OCI-LY7 (cell line): ENCODE results near the gene GALNT9. TPM values are rescaled to one million over a fixed set of nuclear protein-coding genes. Genes with fewer than 3 reads are reported as not detected.

Experiments
- BruUV-seq: library from RNA; stranded (reverse); fragments of 400-500 nt; replicated peaks from 2 replicates; lab custom pipeline; 2021; lab: Mats Ljungman, UMichigan
- CTCF ChIA-PET: fragments of 300-600 bp; sonication (Branson Sonifier 250); formaldehyde crosslinking; loops from one replicate; lab custom pipeline; 2022; ENCODE audit warnings: antibody characterized with exemption; ENCODE audit not compliant: unreplicated experiment; lab: Charles Lee
- POLR2A ChIA-PET: fragments of 300-600 bp; sonication (Branson Sonifier 250); formaldehyde crosslinking; loops from one replicate; lab custom pipeline; 2022; ENCODE audit warnings: antibody characterized with exemption; lab: Charles Lee
- DNase-seq: peaks from one replicate; pipeline ENCODE4 v3.0.0-alpha.2; 2015; ENCODE audit warnings: low spot score
- H2AFZ ChIP-seq: fragments of 200-600 bp; sonication (generic), shearing (Covaris generic); 2 replicates; pipeline ENCODE4 v1.6.1; 2014; ENCODE audit warnings: mild to moderate bottlenecking, antibody characterized with exemption, low read length, moderate library complexity
- H3K27ac ChIP-seq: fragments of 200-600 bp; sonication (generic); 2 replicates; pipeline ENCODE4 v1.5.1; 2014; ENCODE audit warnings: mixed run types, low read depth, mild to moderate bottlenecking, moderate library complexity, low read length, inconsistent platforms; ENCODE audit not compliant: poor library complexity, severe bottlenecking
- H3K36me3 ChIP-seq: fragments of 200-600 bp; sonication (generic); 2 replicates; pipeline ENCODE4 v1.6.1; 2014; ENCODE audit warnings: mild to moderate bottlenecking, antibody characterized with exemption, low read length, moderate library complexity, mixed read lengths; ENCODE audit not compliant: insufficient read depth
- H3K4me1 ChIP-seq: fragments of 200-600 bp; sonication (generic); 2 replicates; pipeline ENCODE4 v1.5.1; 2014; ENCODE audit warnings: mild to moderate bottlenecking, low read length; ENCODE audit not compliant: insufficient read depth, poor library complexity, severe bottlenecking
- H3K4me2 ChIP-seq: fragments of 200-600 bp; sonication (generic); 2 replicates; pipeline ENCODE4 v1.6.1; 2014; ENCODE audit warnings: mild to moderate bottlenecking, low read length
- H3K4me3 ChIP-seq: fragments of 200-600 bp; sonication (generic); 2 replicates; pipeline ENCODE4 v1.5.1; 2014; ENCODE audit warnings: mild to moderate bottlenecking, low read depth, low read length; ENCODE audit not compliant: poor library complexity, severe bottlenecking
- H3K79me2 ChIP-seq: fragments of 200-600 bp; sonication (generic); 2 replicates; pipeline ENCODE4 v1.6.1; 2016; ENCODE audit warnings: low read depth, mild to moderate bottlenecking, low read length, moderate library complexity, mixed read lengths; ENCODE audit not compliant: insufficient read depth
- H3K9me2 ChIP-seq: fragments of 200-600 bp; sonication (generic); 2 replicates; pipeline ENCODE4 v1.6.1; 2016; ENCODE audit warnings: mild to moderate bottlenecking, low read length, mixed read lengths; ENCODE audit not compliant: insufficient read depth
- H3K9me3 ChIP-seq: fragments of 200-600 bp; sonication (generic); 2 replicates; pipeline ENCODE4 v1.6.1; 2014; ENCODE audit warnings: mild to moderate bottlenecking, mixed run types, low read length, mixed read lengths
- H4K20me1 ChIP-seq: fragments of 200-600 bp; sonication (generic); 2 replicates; pipeline ENCODE4 v1.6.1; 2014; ENCODE audit warnings: mild to moderate bottlenecking, antibody characterized with exemption, low read length, moderate library complexity, mixed read lengths; ENCODE audit not compliant: insufficient read depth
- EZH2phosphoT487 ChIP-seq: fragments of 200-600 bp; sonication (generic); IDR thresholded peaks from 2 replicates; pipeline ENCODE4 v1.6.1; 2018; ENCODE audit warnings: low read depth, borderline replicate concordance, mild to moderate bottlenecking, mixed run types, antibody characterized with exemption, low read length, moderate library complexity, mixed read lengths
- intact Hi-C: fragments of 100-400 bp; cut with micrococcal nuclease; formaldehyde crosslinking; loops from one replicate; pipeline ENCODE4 v1.10.0; 2022; ENCODE audit not compliant: unreplicated experiment
- total RNA-seq, 2 experiments: library from RNA; depleted of rRNA in 1 of 2; stranded (reverse); fragments of >200 nt in 1 of 2; shearing (Covaris generic) in 1 of 2; gene quantifications; 2 replicates each; pipeline ENCODE4 v1.2.3, GENCODE V29; 2014 to 2022
- TF ChIP-seq, protein P1 (sequence below): fragments of 200-600 bp; sonication (generic); conservative IDR thresholded peaks from 2 replicates; pipeline ENCODE4 v1.5.1; 2014; ENCODE audit warnings: mild to moderate bottlenecking, antibody characterized with exemption, low read length, moderate library complexity, mixed read lengths

Gene GALNT9
- total RNA-seq, 2 experiments from 2014 or later, result 0.28 TPM; not detected in 1

DNA sequence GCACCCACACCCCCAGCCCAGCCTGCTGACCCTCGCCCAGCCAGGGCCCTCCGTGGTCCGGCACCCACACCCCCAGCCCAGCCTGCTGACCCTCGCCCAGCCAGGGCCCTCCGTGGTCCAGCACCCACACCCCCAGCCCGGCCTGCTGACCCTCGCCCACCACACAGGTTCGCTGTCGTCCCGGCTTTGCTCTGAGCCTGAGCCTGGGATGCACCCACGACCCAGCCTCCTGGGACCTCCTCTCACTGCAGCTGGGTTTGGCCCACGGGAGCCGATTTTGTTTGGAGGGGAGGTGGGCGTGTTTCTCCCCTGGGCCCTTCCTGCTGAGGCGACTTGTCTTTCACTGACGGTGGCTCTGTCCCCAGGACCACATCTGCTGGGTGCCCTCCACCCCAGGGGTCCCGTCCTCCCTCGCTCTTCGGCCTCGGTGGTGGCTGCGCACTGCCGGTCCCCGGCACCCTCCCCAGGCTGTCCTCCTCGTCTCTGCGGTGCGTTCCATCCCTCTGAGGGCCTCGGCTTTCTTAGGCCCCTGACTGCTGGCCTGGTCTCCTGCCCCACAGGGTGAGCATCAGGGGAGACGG lies 83.8 kb downstream of the GALNT9 start:
- TF ChIP-seq, protein P1, sequence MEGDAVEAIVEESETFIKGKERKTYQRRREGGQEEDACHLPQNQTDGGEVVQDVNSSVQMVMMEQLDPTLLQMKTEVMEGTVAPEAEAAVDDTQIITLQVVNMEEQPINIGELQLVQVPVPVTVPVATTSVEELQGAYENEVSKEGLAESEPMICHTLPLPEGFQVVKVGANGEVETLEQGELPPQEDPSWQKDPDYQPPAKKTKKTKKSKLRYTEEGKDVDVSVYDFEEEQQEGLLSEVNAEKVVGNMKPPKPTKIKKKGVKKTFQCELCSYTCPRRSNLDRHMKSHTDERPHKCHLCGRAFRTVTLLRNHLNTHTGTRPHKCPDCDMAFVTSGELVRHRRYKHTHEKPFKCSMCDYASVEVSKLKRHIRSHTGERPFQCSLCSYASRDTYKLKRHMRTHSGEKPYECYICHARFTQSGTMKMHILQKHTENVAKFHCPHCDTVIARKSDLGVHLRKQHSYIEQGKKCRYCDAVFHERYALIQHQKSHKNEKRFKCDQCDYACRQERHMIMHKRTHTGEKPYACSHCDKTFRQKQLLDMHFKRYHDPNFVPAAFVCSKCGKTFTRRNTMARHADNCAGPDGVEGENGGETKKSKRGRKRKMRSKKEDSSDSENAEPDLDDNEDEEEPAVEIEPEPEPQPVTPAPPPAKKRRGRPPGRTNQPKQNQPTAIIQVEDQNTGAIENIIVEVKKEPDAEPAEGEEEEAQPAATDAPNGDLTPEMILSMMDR, result no peak
- intact Hi-C loops, result no loop called here
- no TSS peak for BruUV-seq

DNA sequence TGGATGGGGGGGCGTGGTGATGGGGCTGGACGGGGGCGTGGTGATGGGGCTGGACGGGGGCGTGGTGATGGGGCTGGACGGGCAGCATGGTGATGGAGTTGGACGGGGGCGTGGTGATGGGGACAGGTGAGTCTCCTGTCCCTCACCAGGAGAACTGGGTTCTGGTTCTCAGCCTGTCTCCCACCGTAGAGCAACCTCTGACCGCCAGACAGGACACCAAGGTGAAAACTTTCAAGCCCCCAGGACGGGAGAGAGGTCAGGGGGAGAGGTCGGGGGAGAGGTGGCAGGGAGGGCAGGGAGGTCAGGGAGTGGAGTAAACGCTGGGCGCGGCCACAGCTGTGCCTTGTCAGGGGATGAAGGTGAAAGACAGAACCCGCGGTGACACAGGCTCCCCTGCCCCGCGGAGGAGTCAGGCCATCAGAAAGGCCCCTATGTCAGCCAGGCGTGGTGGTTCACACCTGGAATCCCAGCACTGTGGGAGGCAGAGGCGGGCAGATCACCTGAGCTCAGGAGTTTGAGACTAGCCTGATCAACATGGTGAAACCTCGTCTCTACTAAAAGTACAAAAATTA lies 84.6 kb downstream of the GALNT9 start:
- intact Hi-C loops, result no loop called here
- ChIA-PET CTCF (no interaction called here), POLR2A (interaction anchor here (0.6 kb wide), 2 partner anchors 23 to 442 kb away, joined by 3 read pairs; partner anchors contain the start of gene POLE)
- DNase-seq, result no peak
- H3K9me2 ChIP-seq, result no peaks in the 10 kb centered on the region
- TF ChIP-seq, protein P1, result no peak
- TF ChIP-seq EZH2phosphoT487, result no peak
- no peaks in the 10 kb centered on the region for H3K9me3 ChIP-seq
- no peak overlapping the region for H3K4me2 ChIP-seq
- no peaks in the 10 kb centered on the region for H4K20me1 ChIP-seq
- no peaks in the 10 kb centered on the region for H3K4me1 ChIP-seq
- no peak overlapping the region for H3K27ac ChIP-seq
- no peak overlapping the region for H3K4me3 ChIP-seq
- H2AFZ ChIP-seq, result no peak overlapping the region
- no TSS peak for BruUV-seq
- no peaks in the 10 kb centered on the region for H3K36me3 ChIP-seq
- no peaks in the 10 kb centered on the region for H3K79me2 ChIP-seq

More for the DNA sequence above, 83.8 kb downstream of the GALNT9 start:
- H3K4me2 ChIP-seq, result no peak overlapping the region
- no peak overlapping the region for H2AFZ ChIP-seq
- H4K20me1 ChIP-seq, result no peaks in the 10 kb centered on the region
- no peaks in the 10 kb centered on the region for H3K9me2 ChIP-seq
- no peaks in the 10 kb centered on the region for H3K4me1 ChIP-seq
- no peak overlapping the region for H3K27ac ChIP-seq
- ChIA-PET CTCF (no interaction called here), POLR2A (no interaction called here)
- H3K79me2 ChIP-seq, result no peaks in the 10 kb centered on the region
- DNase-seq, result no peak
- H3K9me3 ChIP-seq, result no peaks in the 10 kb centered on the region
- H3K36me3 ChIP-seq, result no peaks in the 10 kb centered on the region
- H3K4me3 ChIP-seq, result no peak overlapping the region
